Motor neuron (in vitro differentiated cells): Measurements from ENCODE around the gene RARG. TPM values are rescaled to one million over a fixed set of nuclear protein-coding genes. Genes with fewer than 3 reads are reported as not detected.
"Not testable (repeated sequence)": the region's sequence is repeated elsewhere in the genome, so short reads cannot be mapped to it uniquely, and the experiment has no call there.

Experiments
- ATAC-seq, 8 experiments: fragments of 200-7000 bp; cut with Tn5 transposase; replicated peaks in 6 of 8; 2 replicates each; pipeline ENCODE4 v1.8.0; 2021; ENCODE audit warnings: mild to moderate bottlenecking in 8 of 8, moderate library complexity in 8 of 8
- H3K27ac ChIP-seq, 2 donors: fragments of 250-450 bp; sonication (Bioruptor Pico); 2 replicates each; pipeline ENCODE4 v1.9.0; 2021; ENCODE audit warnings: antibody characterized with exemption in 2 of 2, mild to moderate bottlenecking in 2 of 2, moderate library complexity in 1 of 2
- H3K4me1 ChIP-seq, 2 donors: fragments of 250-450 bp; sonication (Bioruptor Pico); replicated peaks in 1 of 2; 2 replicates each; pipeline ENCODE4 v1.6.1; 2021; ENCODE audit warnings: antibody characterized with exemption in 2 of 2, mild to moderate bottlenecking in 2 of 2, moderate library complexity in 1 of 2
- H3K4me3 ChIP-seq, 5 donors: fragments of 250-450 bp; sonication (Bioruptor Pico); 2 replicates each; pipeline ENCODE4 v1.9.0; 2021; ENCODE audit warnings: antibody characterized with exemption in 5 of 5, mild to moderate bottlenecking in 5 of 5, moderate library complexity in 4 of 5
- WGBS, 10 experiments: fragments of 450-650 bp; shearing (Covaris generic); methylation state at CpG; one replicate each; pipeline ENCODE4 v1.0.0; 2022; 5-methylcytosine and 5-hydroxymethylcytosine counted together
- in situ Hi-C, 9 experiments: fragments of 400-800 bp; cut with MboI; loops; one replicate each; pipeline ENCODE4 v1.15.0; 2021; ENCODE audit warnings: low sequenced_read_pairs in 9 of 9, low pct_unique_long_range_greater_than_20kb in 2 of 9; ENCODE audit not compliant: unreplicated experiment in 9 of 9
- total RNA-seq, 8 experiments: library from RNA; unstranded; fragments of 300-600 nt; gene quantifications; 2 replicates each; pipeline versions ENCODE4 v1.2.3 to v1.2.4, GENCODE V29; 2022

RARG gene
- total RNA-seq, 8 experiments from 2014 or later = 0.33 to 37.3 (median 4.2) TPM

GRCh38 chr12:53174881-53175491, 57.0 kb downstream of the RARG start:
- Histone ChIP-seq H3K4me3 (no peak overlapping the region), H3K27ac (peak overlapping the region; percentile 5 to 64), H3K4me1 (peaks cover 19 to 20% of the 10 kb centered on the region in 2 donors)
- ATAC-seq = peak; percentile 17 to 81 (median 32)
- WGBS, 10 experiments = 47 to 100% (median 65%) methylated on average over 1 to 4 of the region's 4 CpGs; no CpG with 5 or more reads in 3 of the 10 experiments
- in situ Hi-C loops = loop anchor here in 1 of 9 experiments (25.0 kb wide), 1 partner anchor 112 kb away; the partner anchor contains the start of genes MYG1 and PFDN5

- 74 to 100% (median 84%) methylated on average over 3 to 8 of the region's 10 CpGs; no CpG with 5 or more reads in 1 of the 10 experiments for WGBS, 10 experiments
- no peak overlapping the region for H3K4me3 ChIP-seq
- in situ Hi-C loops = no loop called here
- peaks cover 13 to 14% of the 10 kb centered on the region in 2 donors for H3K4me1 ChIP-seq
- H3K27ac ChIP-seq = no peak overlapping the region
- ATAC-seq = peak in 3 of 8 experiments; percentile 45 to 64 (median 45)
Observed at GRCh38 chr12:53173085-53173715, 58.8 kb downstream of the RARG start.

- in situ Hi-C loops = no loop called here
- Histone ChIP-seq H3K27ac (no peak overlapping the region), H3K4me1 (peaks cover 13 to 14% of the 10 kb centered on the region in 2 donors), H3K4me3 (no peak overlapping the region)
- ATAC-seq = peak in 1 of 8 experiments; percentile 28
- 53 to 95% (median 84%) methylated on average over 2 to 8 of the region's 11 CpGs; no CpG with 5 or more reads in 4 of the 10 experiments for WGBS, 10 experiments
Observed at GRCh38 chr12:53172352-53172751, 59.7 kb downstream of the RARG start.

- Histone ChIP-seq H3K4me3 (no peak overlapping the region), H3K27ac (no peak overlapping the region), H3K4me1 (peaks cover 13 to 14% of the 10 kb centered on the region in 2 donors)
- in situ Hi-C loops = no loop called here
- ATAC-seq = peak in 3 of 8 experiments; percentile 14 to 42 (median 25)
- WGBS, 10 experiments = 0 to 100% (median 69%) methylated on average over 1 to 6 of the region's 10 CpGs
Observed at GRCh38 chr12:53171725-53172329, 60.2 kb downstream of the RARG start.

GRCh38 chr12:53170876-53171724, 60.9 kb downstream of the RARG start:
- in situ Hi-C loops = no loop called here
- peak in 2 of 8 experiments; percentile 7 for ATAC-seq
- 40 to 92% (median 79%) methylated on average over 1 to 9 of the region's 14 CpGs; no CpG with 5 or more reads in 4 of the 10 experiments for WGBS, 10 experiments
- no peak overlapping the region for H3K4me3 ChIP-seq
- H3K4me1 ChIP-seq = peaks cover 13 to 14% of the 10 kb centered on the region in 2 donors
- no peak overlapping the region for H3K27ac ChIP-seq

GRCh38 chr12:53170215-53170614, 61.8 kb downstream of the RARG start:
- H3K27ac ChIP-seq = no peak overlapping the region

GRCh38 chr12:53169644-53170043, 62.4 kb downstream of the RARG start:
- 92 to 100% (median 94%) methylated on average over 1 to 4 of the region's 7 CpGs; no CpG with 5 or more reads in 4 of the 10 experiments for WGBS, 10 experiments
- in situ Hi-C loops = no loop called here

More at GRCh38 chr12:53170215-53170614, 61.8 kb downstream of the RARG start:
- no peak for ATAC-seq
- peaks cover 6 to 8% of the 10 kb centered on the region in 2 donors for H3K4me1 ChIP-seq
- 73 to 100% (median 100%) methylated on average over 2 to 4 of the region's 8 CpGs; no CpG with 5 or more reads in 5 of the 10 experiments for WGBS, 10 experiments
- no peak overlapping the region for H3K4me3 ChIP-seq
- in situ Hi-C loops = no loop called here

GRCh38 chr12:53166837-53167236, 65.2 kb downstream of the RARG start:
- H3K4me3 ChIP-seq = no peak overlapping the region
- no peaks in the 10 kb centered on the region for H3K4me1 ChIP-seq
- in situ Hi-C loops = no loop called here
- no peak overlapping the region for H3K27ac ChIP-seq
- ATAC-seq = no peak

More at GRCh38 chr12:53169644-53170043, 62.4 kb downstream of the RARG start:
- Histone ChIP-seq H3K4me3 (no peak overlapping the region), H3K4me1 (peaks cover under 1 to 2% of the 10 kb centered on the region in 2 donors), H3K27ac (no peak overlapping the region)
- no peak for ATAC-seq

GRCh38 chr12:53163008-53163407, 69.0 kb downstream of the RARG start:
- ATAC-seq, in situ Hi-C loops, H3K4me3 ChIP-seq, H3K4me1 ChIP-seq, H3K27ac ChIP-seq: not testable (repeated sequence)
- 40 to 100% (median 91%) methylated on average over 1 to 2 of the region's 2 CpGs; no CpG with 5 or more reads in 2 of the 10 experiments for WGBS, 10 experiments

GRCh38 chr12:53161119-53161911, 70.7 kb downstream of the RARG start:
- WGBS, 10 experiments = 83 to 100% (median 100%) methylated on average over 1 to 3 of the region's 8 CpGs; no CpG with 5 or more reads in 1 of the 10 experiments
- no peak for ATAC-seq
- H3K4me3 ChIP-seq = no peak overlapping the region
- H3K27ac ChIP-seq = no peak overlapping the region
- peaks cover 3 to 4% of the 10 kb centered on the region in 2 donors for H3K4me1 ChIP-seq
- in situ Hi-C loops = no loop called here

GRCh38 chr12:53160673-53161072, 71.3 kb downstream of the RARG start:
- Histone ChIP-seq H3K4me3 (no peak overlapping the region), H3K27ac (no peak overlapping the region), H3K4me1 (peaks cover 3 to 4% of the 10 kb centered on the region in 2 donors)
- in situ Hi-C loops = no loop called here
- ATAC-seq = no peak
- no CpG with 5 or more reads among the region's 2 CpGs for WGBS, 10 experiments
